ENCODE results near the gene KIAA0513.

Gene KIAA0513

DNA sequence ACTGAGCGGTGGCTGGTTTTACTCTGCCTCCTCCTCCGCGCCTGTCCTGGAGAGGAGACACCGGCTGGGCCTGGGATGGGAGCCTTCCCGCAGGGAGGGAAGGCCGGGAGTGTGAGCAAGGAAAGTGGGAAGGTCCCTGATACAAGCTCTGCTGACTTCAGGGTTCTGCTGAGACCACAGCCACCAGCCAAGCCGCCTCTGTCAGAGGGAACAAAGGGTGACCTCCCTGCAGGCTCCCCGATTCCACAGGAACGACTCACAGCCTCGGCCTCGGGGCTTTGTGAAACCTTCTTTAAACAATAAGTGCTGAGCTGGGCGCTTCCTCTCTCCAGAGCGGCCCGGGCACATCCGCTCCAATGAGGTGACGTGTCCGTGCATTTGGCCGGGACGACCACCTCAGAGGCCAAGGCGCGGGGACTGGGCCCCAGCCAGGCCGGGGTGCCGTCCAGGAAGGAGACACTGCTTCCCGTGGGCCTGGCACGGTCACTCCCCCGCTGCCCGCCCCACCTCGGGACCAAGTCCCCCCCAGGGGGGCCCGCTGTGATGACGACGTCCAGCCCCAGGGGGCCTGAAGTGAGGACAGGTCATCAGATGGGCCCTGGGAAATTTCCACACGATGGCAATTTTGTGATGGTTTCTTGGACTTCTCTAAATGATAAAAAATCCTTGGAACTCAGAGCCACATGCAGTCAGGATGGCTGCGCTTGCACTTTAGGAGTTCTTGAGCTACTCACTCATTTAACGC is 96.5 kb downstream of the KIAA0513 start:
- no peak for FAIRE-seq

- no peak for FAIRE-seq
These were observed 97.2 kb downstream of the KIAA0513 start for GRCh38 chr16:85124636-85125346.

DNA sequence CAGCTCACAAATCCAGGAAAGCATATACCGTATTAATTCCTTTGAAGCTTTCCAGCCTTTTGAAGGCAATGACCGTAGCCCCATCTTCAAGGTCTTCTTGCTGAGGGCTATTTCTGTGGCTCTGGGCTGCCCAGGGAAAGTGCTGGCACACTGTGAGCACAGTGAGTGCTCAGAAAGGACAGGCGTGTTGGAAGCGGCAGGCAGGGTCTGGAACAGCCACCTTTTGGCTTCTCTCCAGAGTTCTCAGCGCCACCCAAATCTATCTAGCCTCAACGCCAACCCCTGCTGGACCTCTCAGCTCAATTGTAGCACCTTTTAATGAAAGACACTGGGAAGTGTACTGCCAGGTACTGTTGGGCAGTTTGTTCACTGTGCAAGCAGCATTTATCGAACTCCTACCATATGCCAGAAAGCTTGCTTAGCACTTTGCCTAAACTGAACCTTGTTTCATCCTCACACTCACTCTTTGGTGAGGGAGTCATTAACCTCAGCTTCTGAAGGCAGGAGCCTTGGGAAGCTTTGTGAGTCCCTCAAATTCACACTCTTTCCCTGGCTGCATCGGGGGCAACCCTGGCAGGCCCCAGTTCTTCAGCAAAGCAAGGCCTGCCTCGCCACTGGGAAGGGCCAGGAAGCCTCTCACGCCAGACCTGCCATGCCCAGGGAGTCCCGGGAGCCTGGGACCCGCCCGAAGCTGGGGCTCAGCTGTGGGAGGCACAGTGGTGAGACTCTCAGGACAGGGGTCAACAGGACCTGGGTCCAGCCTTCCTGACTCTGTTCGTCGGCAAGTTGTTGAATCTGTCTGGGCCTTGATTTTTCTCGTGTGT is 98.2 kb downstream of the KIAA0513 start:
- FAIRE-seq: no peak

GRCh38 chr16:85126394-85126704 is 98.8 kb downstream of the KIAA0513 start:
- FAIRE-seq: no peak

DNA sequence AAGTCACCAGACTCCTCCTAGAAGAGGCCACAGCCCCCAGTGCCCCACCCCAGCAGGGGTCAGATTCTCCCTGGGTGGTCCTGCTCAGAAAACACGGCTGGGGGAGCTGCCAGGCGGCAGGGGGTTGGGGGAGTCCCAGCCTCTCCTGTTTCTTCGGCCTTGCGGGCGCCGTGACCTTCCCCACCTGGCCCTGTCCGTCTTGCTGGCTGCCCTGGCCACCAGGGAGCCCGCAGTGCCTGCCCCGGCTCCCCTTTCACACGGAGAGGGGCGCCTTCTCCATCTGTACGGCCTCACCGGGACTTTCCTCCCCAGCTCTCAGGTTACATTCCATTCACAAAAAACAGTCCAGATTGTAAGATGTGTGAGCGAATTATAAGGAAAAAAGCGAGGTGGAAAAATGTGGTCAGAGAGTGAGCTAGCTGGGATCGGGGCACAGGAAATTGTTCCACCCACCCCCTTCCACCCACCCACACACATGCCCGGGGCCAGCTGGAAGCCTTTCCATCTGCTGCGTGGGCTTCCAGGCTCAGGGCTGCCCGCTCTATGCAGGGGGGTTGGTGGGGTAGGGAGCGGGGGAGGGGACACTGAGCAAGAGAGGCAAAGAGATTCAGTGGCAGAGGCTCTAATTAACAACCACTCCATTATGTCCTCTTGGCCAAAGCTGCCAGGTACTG is 99.2 kb downstream of the KIAA0513 start:
- no peak for FAIRE-seq

DNA sequence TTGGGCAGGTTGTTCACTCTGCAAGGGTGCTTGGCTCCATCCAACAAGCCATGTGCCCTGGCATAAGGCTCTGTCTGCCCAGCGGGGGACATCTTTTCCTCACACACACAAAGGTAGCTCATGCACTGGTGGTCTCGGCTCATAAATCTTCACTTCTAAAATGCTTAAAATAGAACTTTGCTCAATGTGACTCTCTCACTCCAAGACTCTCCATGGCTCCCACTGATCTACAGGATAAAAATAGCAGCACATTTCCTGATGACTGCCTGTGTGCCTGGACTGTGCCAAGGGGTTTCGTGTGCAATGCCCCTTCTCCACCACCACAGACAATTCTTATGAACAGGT is 99.8 kb downstream of the KIAA0513 start:
- FAIRE-seq: no peak

- no peak for FAIRE-seq
These were observed 100.7 kb downstream of the KIAA0513 start for GRCh38 chr16:85128079-85128837.

DNA sequence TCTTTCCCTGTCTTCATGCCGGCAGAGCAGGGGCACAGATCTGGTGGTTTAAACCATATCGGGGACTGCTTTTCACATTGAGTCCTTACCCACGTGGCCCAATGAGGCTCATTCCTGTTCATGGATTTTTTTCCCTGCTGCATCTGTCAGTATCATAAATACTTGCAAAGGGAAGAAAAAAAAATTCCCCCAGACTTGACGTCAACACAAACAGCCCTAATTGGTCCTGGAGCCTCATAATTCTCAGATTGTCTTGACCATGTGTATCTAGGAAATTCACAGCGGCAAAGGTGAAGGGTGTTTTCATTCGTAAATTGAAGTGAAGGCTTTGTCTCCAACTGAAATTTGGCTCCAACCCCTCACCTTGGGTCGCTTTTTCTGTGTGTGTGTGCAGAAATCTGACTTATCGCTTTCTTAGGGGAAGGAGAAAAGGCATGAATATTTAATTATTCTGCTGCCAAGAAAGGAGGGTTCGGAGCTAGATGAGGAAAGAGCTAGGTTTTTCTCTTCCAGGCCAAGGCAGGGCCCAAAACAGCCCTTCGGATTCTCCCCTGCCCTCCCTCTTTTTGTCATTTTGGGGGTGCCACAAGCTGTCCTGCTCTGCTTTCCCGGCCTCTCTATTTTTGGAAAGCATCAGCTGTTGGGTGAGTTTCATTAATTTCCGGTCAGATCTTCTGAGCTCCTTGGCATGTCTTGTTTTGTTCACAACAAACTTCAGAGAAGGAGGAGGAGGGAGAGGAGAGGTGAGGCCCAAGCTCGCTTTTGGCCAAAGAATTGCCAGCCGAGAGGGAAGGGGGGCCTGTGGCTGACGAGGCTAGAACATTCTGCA is 102.5 kb downstream of the KIAA0513 start:
- FAIRE-seq: no peak

DNA sequence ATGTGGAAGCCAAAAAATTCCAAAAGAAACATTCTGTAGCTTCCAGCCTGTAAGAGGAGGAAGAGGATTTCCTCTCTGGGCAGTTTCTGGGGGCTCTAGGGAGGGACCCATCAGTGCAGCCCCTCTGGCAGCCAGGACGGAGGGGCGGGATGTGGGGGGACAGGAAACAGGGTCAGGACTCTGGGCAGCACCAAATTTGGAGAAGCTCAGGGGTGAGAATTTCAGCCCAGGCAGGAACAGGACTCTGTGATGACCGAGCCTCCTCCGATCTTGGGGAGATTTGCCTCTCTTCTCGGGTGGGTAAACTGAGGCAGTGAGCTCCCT is 103.1 kb downstream of the KIAA0513 start:
- FAIRE-seq: no peak

GRCh38 chr16:85132456-85133289 is 105.1 kb downstream of the KIAA0513 start:
- FAIRE-seq: no peak

- no peak for FAIRE-seq
These were observed 105.7 kb downstream of the KIAA0513 start for GRCh38 chr16:85133290-85133599.

GRCh38 chr16:85134076-85134788 is 106.6 kb downstream of the KIAA0513 start:
- no peak for FAIRE-seq

DNA sequence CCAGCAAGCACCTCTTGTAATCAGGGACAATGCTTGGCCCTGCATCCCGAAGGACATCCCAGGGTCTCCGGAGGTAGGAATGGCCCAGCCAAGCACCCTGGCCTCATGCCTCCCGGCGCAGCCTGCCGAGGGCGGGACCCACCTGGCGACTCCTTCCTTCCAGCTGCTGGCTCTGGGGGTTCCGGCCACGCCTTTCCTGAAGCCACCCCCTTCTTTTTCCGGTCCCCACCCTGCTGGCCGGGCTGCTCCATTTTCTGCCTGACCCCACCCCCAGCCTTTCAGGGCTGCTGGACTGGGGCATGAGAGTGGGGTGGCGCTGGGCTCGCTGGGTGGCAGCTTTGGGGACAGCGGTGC is 107.2 kb downstream of the KIAA0513 start:
- no peak for FAIRE-seq

GRCh38 chr16:85136213-85136701 is 108.7 kb downstream of the KIAA0513 start:
- no peak for FAIRE-seq

GRCh38 chr16:85136702-85137322 is 109.2 kb downstream of the KIAA0513 start:
- FAIRE-seq: no peak

- no peak for FAIRE-seq
These were observed 109.9 kb downstream of the KIAA0513 start for GRCh38 chr16:85137323-85138072.

DNA sequence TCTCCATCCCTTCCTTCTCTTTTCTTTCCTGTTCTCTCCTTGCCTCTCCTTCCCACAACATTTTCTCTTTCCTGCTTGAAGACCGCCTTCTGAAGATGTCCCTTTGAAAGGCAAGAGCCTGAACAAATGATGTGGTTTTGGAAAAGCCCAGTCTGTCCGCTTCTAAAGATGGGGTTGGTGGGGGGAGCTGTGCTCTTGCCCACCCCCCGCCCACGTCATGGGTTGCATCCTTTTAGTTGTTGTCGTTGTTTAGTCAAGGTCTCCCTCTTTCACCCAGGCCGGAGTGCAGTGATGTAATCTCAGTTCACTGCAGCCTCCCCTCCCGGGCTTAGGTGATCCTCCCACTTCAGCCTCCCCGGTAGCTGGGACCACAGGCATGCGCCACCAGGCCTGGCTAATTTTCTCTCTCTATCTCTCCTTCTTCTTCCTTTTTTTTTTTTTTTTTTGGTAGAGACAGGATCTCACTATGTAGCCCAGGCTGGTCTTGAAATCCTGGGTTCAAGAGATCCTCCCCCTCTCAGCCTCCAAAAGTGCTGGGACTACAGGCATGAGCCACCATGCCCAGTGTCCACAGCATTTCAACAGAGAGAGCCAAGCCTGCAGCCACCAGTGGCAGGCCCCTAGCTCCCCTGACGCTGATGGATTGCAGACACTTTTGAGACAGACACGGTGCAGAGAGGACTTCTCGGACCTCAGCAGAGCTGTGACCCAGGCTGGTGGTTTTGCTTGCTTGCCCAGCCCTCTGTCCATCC is 110.7 kb downstream of the KIAA0513 start:
- no peak for FAIRE-seq

Data from A204.1 (cell line).